ENCODE results near the gene SLC25A30. TPM values are rescaled to one million over a fixed set of nuclear protein-coding genes. Genes with fewer than 3 reads are reported as not detected.
"Not testable (repeated sequence)": the region's sequence is repeated elsewhere in the genome, so short reads cannot be mapped to it uniquely, and the experiment has no call there.

The SLC25A30 gene
- total RNA-seq, 1 donor from 2014 or later: 33.2 TPM

DNA sequence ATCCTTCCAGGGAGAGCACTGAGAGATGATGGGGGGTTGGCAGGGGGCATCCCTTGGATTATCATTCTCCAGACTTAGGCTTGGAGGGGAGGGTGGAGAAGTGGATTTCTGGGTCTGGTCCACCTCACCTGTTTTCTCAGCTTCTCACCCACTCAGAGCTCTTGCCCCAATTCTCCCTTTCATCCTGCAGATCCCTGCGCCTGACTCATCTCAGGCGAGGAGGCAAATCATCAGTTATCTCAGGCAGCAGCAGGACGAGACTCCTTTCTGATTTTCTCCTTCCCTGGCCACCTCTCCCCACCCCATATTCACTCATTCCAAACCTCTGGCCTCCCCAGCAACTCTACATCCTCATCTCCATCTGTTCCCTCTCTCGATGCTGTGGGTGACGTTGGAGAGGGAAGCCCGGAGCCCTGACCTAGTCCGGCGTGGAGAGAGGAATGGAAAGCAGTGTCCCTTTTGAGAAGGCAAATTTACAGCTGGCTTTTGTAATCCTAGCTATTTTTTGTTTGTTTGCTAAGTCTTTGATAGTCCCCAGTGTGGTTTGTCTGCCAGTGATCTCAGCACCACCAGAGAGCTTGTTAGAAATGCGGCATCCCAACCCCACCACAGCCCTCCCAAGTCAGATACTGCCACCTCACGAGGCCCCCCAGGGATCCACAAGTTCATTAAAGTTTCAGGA is 53.2 kb downstream of the SLC25A30 start:
- no peak for DNase-seq

GRCh38 chr13:45362939-45363338 is 55.2 kb downstream of the SLC25A30 start:
- DNase-seq: no peak

DNA sequence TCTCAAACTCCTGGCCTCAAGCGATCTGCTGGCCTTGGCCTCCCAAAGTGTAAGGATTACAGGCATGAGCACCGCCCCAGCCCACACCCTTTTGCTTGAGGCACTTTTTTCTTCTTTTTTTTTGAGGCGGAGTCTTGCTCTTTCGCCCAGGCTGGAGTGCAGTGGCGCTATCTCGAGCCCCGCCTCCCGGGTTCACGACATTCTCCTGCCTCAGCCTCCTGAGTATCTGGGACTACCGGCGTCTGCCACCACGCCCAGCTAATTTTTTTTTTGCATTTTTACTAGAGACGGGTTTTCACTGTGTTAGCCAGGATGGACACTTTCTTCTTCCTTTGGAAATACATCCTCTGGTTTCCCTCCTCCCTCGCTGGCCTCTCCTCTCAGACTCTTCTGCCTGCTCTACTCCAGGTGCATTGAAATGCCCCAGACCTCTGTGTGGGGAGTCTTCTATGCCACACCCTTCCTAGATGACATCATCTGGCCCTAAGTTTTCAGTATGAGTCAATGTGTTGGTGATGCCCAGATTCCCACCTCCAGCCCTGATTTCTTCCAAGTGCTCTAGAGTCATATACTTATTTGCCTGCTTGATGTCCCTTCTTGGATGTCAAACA is 56.5 kb downstream of the SLC25A30 start:
- no peak for DNase-seq

DNA sequence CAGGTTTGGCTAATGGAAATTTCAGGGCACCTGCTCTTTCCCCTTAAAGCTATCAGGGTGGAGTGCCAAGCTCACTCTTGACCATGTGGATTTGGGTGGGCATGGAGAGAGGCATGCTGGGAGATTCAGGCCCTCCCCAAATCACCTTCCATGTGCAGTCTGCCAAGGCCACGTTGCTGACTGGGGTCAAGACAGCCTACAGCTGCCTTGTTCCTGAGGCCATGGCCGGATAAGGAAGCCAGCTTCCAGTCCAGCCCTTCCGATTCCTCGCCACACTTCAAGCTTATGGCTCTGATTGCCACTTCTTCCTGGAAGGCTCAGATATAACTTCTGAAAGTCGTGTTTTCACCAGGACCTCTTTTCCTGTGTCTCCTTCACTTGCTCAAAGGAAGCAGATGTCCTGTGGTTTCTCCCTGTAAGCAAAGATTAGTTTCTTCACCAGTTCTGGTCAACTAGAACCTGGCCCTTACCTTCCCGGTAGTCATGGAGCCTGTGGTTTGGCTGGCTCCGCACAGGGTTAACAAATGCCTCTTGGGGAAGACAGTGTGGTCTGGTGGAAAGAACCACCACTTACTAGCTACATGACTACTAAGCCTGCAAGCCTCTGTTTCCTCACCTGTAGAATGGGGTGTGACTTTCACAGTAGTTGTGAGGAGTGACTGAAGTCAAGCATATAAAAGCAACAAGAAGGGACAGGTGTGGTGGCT is 61.1 kb downstream of the SLC25A30 start:
- no peak for DNase-seq

DNA sequence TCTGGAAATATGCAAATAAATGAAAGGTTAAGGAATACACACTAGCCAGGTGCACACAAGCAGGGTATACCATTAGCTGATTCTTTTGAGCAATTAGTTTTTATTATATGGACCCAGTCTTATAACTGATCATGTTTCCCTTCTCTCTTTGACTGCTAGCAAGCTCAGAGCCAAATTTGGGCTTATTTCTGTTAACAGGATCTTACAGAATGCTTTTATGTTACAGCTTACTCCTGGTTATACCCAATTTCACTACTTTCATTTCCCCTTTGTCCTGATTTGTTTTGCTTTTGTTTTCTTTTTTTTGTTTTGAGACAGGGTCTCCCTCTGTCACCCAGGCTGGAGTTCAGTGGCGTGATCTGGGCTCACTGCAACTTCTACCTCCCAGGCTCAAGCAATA is 64.3 kb downstream of the SLC25A30 start:
- no peak for DNase-seq

DNA sequence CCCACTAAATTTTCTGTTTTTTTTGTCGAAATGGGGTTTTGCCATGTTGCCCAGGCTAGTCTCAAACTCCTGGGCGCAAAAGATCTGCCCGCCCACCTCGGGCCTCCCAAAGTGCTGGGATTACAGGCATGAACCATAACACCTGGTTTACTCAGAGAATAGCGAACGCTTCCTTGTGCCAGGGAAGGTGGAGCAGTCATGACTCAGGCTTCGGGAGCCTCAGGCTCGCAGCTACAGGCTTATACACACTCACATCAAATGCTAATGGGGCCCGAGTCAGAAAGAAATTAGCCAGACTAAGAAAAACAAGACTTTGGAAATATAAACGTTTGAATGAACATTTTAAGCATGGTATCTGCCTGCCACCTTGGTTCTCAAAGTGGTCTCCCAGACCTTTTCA is 66.1 kb downstream of the SLC25A30 start:
- no peak for DNase-seq

DNA sequence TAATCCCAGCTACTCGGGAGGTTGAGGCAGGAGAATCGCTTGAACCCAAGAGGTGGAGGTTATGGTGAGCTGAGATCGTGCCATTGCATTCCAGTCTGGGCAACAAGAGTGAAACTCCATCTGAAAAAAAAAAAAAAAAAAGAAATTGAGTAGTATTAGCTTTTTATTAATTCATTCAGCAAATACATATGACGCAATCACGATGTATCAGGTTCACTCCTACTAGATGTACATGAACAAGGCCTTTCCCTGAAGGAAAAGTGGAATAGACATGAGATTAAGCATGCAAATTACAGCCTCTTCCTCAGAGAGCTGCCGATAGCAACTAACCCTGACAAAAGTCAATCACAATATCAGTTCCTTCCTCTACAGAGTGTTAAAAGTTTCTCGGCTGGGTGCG is 68.0 kb downstream of the SLC25A30 start:
- DNase-seq: no peak

GRCh38 chr13:45349438-45349837 is 68.7 kb downstream of the SLC25A30 start:
- DNase-seq: no peak

- DNase-seq: not testable (repeated sequence)
These were observed 74.1 kb downstream of the SLC25A30 start for GRCh38 chr13:45344064-45344463.

Other genes starting within 250 kb of the SLC25A30 start
- gene KCTD4, start 217.3 kb downstream of the SLC25A30 start, total RNA-seq: not detected in 2 replicates
- 2,642 and 4,062 TPM in 2 replicates for gene TPT1, start 77.2 kb downstream of the SLC25A30 start, total RNA-seq
- gene COG3, start 46.6 kb upstream of the SLC25A30 start, total RNA-seq: 33.4 and 34.5 TPM in 2 replicates
- gene ERICH6B, start 197.4 kb upstream of the SLC25A30 start, total RNA-seq: not detected in 2 replicates